Stimulated activated CD8-positive, alpha-beta memory T cell treated with anti-CD3 and anti-CD28 coated beads, Interleukin-7, amount 100 ng/mL, for 48 hours (primary cell): ENCODE measurements around the gene CAMK2D.
"Not testable (repeated sequence)": the region's sequence is repeated elsewhere in the genome, so short reads cannot be mapped to it uniquely, and the experiment has no call there.

Source experiments
- DNase-seq, 2 donors: peaks; one replicate each; pipeline ENCODE4 v3.0.0-alpha.2; 2020; ENCODE audit warnings: low read depth in 1 of 2; ENCODE audit errors: extremely low read depth in 1 of 2

The CAMK2D gene

GRCh38 chr4:113763923-113764322 is 2.4 kb upstream of the CAMK2D start:
- DNase-seq = not testable (repeated sequence)

DNA sequence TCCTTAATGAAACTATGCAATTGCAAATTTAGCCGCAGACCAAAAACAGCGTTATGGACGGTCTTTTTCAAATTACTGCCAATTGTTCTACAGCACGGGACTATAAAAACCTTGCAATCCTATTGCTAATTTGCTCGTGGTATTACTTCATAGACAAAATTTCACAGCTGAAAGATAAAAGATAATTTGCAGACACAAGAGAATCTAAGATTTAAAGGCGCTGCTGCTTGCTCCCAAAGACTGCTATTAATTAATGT is 1.4 kb upstream of the CAMK2D start:
- no peak for DNase-seq

DNA sequence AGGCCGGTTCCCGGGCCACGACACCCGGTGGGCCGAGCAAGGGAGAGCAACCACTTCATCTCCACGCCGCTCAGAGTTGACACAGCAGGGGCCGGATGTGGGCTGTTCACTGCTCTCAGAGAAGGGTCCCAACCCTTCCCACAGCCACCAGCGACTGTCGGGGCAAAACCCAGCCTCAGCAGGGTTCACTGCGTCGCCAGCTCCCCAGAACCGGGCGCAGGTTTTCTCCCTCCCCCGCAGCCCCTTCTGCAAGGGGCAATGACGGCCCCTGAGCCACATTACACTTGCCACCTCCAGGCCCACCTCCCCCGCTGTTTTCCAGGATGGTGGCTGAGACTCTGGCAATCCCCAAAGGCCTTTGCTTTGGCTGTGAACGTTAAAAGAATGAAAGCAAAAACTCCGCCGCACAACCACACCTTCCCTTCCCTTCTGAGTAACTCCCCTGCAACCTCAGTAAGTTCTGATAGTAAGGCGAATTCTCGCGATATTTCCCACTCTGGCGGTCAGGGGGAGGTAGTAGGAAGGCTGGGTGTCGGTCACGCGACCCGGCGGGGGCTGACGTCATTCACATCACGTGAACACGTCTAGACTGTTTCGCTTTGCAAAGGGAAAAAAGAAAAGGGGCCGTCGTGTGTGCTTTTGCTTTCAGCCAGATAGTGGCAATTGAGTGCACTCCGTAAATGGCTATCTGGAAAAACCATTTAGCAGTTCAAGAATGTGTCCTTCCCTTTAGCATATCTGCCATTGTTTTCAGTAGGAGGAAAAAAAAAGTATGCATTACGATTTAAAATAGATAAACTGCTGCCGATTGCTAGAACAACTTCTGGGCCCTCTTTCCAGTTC is 869 bp upstream of the CAMK2D start:
- DNase-seq = peak; percentile 96 to 99

GRCh38 chr4:113760795-113761619 is 531 bp downstream of the CAMK2D start:
- peak; percentile 23 to 43 for DNase-seq

DNA sequence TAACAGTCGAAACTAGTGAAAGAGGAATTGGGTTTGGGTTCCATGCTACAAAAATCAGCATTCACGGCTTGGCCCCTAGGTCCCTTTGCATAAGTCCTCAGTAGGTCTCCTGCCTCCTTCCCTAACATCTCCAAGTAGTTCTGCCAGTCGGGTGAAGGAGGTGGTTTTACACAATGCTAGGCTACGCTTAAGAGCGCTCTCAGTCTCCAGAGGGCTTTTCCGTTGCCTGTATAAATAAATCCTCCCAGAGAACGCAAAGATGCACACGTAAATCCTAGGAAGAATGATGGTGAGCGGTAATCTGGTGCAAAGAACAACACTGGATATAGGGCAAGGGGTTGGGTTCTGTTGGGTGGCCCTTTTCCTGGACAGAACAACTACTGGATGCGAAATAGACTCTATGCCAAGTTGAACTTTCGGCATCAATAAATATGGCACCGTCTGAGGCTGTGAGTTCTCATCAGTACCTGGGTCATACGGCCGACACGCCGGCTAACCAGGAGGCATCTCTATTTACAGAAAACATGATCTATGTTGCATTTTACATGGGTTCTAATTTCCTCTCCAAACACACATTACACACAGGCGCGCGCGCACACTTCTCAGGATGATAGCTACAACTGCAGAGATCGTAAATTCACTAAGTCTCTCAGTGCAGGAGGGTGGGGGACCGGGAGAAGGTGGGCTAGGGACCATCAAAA is 1.3 kb downstream of the CAMK2D start:
- DNase-seq = no peak

DNA sequence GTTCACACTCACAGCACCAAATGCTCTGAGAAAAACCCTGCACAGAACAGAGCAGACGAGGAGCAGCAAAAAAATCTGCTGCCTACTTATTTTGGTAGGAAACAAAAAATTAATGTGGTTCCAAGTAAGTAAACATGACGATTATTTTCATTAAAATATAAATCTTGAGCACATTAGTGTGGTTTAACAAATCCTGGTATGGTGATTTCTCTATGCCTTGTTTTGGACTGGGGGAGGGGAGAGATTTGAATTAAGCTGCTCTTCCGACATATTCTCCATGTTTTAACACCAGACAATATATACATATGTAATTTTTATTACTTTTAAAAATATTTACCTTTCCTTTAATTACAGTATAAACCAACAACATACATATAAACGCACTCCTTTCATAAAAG is 1.8 kb downstream of the CAMK2D start:
- no peak for DNase-seq

DNA sequence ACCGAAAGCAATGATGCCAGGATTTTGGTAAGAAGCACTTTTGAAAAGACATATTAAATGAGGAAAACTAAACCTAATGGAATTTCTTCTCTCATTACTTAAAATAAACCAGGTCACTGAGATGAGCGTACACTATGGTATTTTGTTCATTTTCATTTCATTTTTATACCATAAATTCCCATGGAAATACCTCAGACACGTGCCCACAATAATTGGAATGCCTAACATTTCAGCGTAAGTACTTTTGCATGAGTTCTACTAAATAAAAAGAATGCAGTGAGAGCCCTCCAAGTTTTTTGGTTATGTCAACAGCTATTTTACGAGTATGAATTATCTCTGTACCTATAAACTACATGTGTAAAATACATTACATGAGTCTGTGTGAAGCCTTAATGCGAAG is 3.2 kb downstream of the CAMK2D start:
- DNase-seq = no peak

- no peak for DNase-seq
Measured at GRCh38 chr4:113757486-113757885, 4.1 kb downstream of the CAMK2D start.

GRCh38 chr4:113756005-113756410 is 5.5 kb downstream of the CAMK2D start:
- no peak for DNase-seq

GRCh38 chr4:113750734-113751133 is 10.8 kb downstream of the CAMK2D start:
- DNase-seq = no peak

- no peak for DNase-seq
Measured at GRCh38 chr4:113750296-113750695, 11.2 kb downstream of the CAMK2D start.

DNA sequence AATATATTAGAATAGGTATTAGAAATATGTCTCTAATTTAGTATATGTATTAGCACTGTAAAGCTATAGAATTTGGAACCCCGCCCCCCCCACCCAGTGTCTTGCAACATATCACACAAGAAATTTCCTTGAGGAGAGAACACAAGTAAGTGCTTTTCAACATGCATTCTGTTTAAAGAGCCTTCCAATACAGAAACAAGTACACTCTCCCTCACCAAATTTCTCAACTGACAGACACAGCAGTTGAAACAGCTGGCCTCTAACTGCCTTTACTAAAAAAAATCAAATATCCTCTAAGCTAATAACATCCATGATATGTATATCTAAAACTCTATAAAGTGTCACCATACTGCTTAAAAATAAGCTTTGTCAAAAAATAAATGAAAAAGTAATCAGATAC is 12.4 kb downstream of the CAMK2D start:
- no peak for DNase-seq

DNA sequence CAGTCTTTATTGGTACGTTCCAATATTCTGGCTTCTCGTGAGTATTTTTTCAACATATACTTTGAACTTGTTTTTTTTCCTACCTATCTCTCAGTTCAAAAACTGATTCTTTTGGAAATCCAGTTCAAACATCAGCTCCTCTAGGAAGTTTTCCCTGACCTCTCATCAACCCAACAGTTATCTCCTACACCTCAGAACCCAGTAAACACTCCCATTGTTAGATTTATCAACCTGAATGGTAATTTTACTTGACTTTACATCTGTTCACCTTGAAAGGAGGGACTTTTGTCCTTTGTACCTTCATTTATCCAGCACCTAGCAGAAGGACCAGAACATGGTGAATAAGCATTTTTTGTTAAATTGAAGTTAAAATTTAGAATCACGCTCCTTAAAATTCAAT is 13.6 kb downstream of the CAMK2D start:
- DNase-seq = no peak

- no peak for DNase-seq
Measured at GRCh38 chr4:113745711-113746110, 15.8 kb downstream of the CAMK2D start.

DNA sequence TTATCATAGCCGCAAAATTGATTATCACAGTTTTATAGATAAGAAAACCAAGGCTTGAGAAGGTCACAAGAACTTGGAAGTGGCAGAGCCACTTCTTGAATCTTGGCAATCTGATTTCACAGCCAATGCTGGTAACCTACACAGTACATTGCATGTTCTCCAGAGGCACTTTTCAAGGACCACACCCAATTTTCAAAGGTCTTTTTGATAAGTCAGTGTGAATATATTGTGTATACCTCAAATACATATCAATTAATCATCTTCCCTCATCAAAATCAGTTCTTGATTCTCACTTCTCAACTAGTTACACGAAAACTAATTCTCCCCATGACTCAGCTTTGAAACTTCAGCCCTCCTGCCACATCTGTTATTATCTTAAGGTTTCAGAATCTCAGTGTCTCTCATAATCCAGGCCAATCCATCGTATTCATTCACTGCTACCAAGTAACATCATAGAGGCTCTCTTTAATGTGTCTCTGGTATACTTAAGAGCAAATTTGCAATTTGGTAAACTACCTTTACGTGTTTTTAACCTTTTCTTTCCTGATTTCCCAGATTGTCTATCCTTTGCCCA is 16.8 kb downstream of the CAMK2D start:
- DNase-seq = no peak

DNA sequence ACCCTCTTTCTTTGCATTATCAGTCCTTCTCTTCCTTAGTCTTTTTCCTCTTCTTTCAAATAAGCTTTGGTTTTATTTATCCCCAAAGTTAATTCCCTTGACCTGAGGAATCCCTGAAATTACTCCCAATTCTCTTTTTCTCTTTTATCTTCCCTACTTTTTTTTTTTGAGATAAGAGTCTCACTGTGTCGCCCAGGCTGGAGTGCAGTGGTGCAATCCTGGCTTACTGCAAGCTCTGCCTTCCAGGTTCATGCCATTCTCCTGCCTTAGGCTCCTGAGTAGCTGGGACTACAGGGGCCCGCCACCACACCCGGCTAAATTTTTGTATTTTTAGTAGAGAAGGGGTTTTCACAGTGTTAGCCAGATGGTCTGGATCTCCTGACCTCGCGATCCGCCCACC is 17.8 kb downstream of the CAMK2D start:
- DNase-seq = no peak

DNA sequence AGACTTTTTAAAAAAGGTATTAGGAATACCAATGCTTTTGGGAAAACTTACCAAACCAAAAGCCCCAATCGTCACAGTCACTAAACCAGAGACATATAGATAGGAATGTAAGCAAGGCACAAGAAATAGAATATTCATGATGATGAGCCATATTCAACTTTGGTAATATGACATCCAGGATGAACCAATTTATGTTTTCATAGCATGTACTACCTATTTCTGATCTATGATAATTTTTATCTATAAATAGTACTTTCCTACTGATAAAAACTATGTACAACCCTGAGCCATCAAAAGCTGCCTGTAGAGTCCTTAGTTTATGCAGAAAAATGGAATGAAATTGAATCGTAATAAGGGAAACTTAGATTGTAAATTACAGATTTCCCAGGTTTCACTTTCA is 18.9 kb downstream of the CAMK2D start:
- no peak for DNase-seq

DNA sequence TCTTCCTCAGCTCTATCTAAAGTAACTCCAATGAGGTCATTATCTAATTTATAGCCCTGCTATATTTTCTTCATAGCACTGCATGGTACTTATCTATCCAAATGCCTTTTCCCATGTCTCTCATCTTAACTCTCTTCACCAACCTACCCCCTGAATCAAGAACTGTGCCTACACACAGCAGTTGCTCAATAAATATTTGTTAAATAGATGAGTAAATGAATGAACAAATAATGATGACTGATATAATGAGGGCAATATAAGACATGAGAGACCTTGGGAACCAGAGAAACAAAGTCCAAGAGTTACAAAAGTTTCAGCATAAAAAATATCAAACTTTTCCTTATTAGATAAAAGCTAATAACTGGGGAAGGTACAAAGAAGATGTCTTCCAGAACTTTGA is 19.6 kb downstream of the CAMK2D start:
- no peak for DNase-seq

- no peak for DNase-seq
Measured at GRCh38 chr4:113740857-113741379, 20.6 kb downstream of the CAMK2D start.

DNA sequence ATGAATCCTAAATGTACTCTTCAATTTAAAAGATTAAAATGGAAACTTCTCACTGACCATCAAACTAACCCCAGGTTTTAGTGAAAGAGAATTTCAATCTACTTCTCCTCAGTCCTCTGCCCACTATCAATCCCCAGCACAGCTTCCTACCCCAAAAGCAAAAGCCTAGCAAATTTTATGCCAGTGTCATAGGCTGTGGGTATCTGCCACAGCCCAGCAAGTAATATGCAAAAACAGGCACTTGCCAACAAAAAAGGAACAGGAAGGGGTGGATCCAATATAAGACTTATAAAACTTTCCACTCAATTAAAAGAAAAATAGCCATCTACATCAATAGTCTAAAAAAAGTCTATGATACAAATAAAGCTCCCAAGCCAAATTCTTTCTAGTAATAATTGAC is 22.3 kb downstream of the CAMK2D start:
- no peak for DNase-seq

GRCh38 chr4:113738251-113738650 is 23.3 kb downstream of the CAMK2D start:
- no peak for DNase-seq
